ENCODE results near the gene C20orf204.

Gene C20orf204

GRCh38 chr20:64035933-64036345 lies at the start of gene C20orf204:
C20orf204 (plus strand) TSS chr20:64036182; CDS start chr20:64036324, 142 bp downstream.
- H2AFZ ChIP-seq (ENCODE audit: low read depth, low read length) = no peak within 1 kb of the TSS
- ATAC-seq (ENCODE audit: insufficient read depth, low read depth) (no peak), DNase-seq (no peak)
- H3K79me2 ChIP-seq (ENCODE audit: insufficient read depth, low read length) = no peaks in the 10 kb centered on the region
- TF ChIP-seq, protein P1, sequence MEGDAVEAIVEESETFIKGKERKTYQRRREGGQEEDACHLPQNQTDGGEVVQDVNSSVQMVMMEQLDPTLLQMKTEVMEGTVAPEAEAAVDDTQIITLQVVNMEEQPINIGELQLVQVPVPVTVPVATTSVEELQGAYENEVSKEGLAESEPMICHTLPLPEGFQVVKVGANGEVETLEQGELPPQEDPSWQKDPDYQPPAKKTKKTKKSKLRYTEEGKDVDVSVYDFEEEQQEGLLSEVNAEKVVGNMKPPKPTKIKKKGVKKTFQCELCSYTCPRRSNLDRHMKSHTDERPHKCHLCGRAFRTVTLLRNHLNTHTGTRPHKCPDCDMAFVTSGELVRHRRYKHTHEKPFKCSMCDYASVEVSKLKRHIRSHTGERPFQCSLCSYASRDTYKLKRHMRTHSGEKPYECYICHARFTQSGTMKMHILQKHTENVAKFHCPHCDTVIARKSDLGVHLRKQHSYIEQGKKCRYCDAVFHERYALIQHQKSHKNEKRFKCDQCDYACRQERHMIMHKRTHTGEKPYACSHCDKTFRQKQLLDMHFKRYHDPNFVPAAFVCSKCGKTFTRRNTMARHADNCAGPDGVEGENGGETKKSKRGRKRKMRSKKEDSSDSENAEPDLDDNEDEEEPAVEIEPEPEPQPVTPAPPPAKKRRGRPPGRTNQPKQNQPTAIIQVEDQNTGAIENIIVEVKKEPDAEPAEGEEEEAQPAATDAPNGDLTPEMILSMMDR (IDR thresholded peaks at IDR 0.05; ENCODE audit: borderline replicate concordance, extremely low read depth, low read length, poor library complexity, severe bottlenecking) = no peak
- no peak for TF ChIP-seq EZH2 (IDR thresholded peaks at IDR 0.05; ENCODE audit: borderline replicate concordance, low read depth, low read length, severe bottlenecking)
- H3K36me3 ChIP-seq (ENCODE audit: insufficient read depth, low read length) = peaks cover 37% of the 10 kb centered on the region
- H3K27me3 ChIP-seq (ENCODE audit: insufficient read depth, low read length, poor library complexity) = peaks cover 26% of the 10 kb centered on the region
- H3K9me3 ChIP-seq (ENCODE audit: insufficient read depth, low read length, severe bottlenecking) = no peaks in the 10 kb centered on the region
- no peak within 1 kb of the TSS for H3K4me2 ChIP-seq (ENCODE audit: insufficient read depth, low read length)
- peaks cover 22% of the 10 kb centered on the region for H3K4me1 ChIP-seq (ENCODE audit: insufficient read depth, low read length)
- no peak within 1 kb of the TSS for H3K9ac ChIP-seq (ENCODE audit: low read depth, low read length)
- no peak within 1 kb of the TSS for H3K27ac ChIP-seq (ENCODE audit: low read length)
- peaks cover 13% of the 10 kb centered on the region; the same call in 1 of the 2 replicates for H4K20me1 ChIP-seq (ENCODE audit: insufficient read depth, low read length)
- H3K4me3 ChIP-seq (ENCODE audit: low read depth in 1 of 2, low read length in 2 of 2) = no peak within 1 kb of the TSS

- no peak for TF ChIP-seq EZH2 (IDR thresholded peaks at IDR 0.05; ENCODE audit: borderline replicate concordance, low read depth, low read length, severe bottlenecking)
- TF ChIP-seq, protein P1 (IDR thresholded peaks at IDR 0.05; ENCODE audit: borderline replicate concordance, extremely low read depth, low read length, poor library complexity, severe bottlenecking) = no peak
Observed at GRCh38 chr20:64000906-64001305, 35.1 kb upstream of the C20orf204 start.

DNA sequence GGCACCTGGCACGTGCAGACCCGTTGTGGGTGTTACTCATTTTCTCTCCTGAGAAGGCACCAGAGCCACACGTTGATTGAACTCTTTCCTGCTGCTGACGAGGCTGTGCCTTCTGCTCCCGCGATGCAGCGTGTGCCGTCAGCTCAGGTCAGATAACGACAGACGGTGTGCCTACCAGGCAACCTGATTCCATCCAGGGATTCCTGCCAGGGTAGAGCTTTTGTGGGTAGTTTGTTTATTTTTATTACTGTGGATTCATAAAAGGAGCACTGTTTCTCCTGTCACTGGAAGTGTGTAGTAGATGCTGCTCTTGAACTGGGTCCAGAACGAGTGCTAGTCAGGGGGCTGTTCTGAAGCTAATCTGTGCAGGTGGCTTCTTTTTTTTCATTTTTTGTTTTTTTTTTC lies 34.4 kb upstream of the C20orf204 start:
- no peak for TF ChIP-seq EZH2 (IDR thresholded peaks at IDR 0.05; ENCODE audit: borderline replicate concordance, low read depth, low read length, severe bottlenecking)
- TF ChIP-seq, protein P1 (IDR thresholded peaks at IDR 0.05; ENCODE audit: borderline replicate concordance, extremely low read depth, low read length, poor library complexity, severe bottlenecking) = no peak
- Histone ChIP-seq H3K4me1 (ENCODE audit: insufficient read depth, low read length) (no peaks in the 10 kb centered on the region), H2AFZ (ENCODE audit: low read depth, low read length) (no peak overlapping the region), H4K20me1 (ENCODE audit: insufficient read depth, low read length) (peaks cover 34% of the 10 kb centered on the region), H3K27ac (ENCODE audit: low read length) (no peak overlapping the region), H3K4me3 (ENCODE audit: low read depth in 1 of 2, low read length in 2 of 2) (no peak overlapping the region), H3K27me3 (ENCODE audit: insufficient read depth, low read length, poor library complexity) (no peaks in the 10 kb centered on the region), H3K9ac (ENCODE audit: low read depth, low read length) (no peak overlapping the region), H3K36me3 (ENCODE audit: insufficient read depth, low read length) (peaks cover 83% of the 10 kb centered on the region), H3K79me2 (ENCODE audit: insufficient read depth, low read length) (peaks cover 23% of the 10 kb centered on the region), H3K4me2 (ENCODE audit: insufficient read depth, low read length) (no peak overlapping the region), H3K9me3 (ENCODE audit: insufficient read depth, low read length, severe bottlenecking) (no peaks in the 10 kb centered on the region)
- DNase-seq (no peak), ATAC-seq (ENCODE audit: insufficient read depth, low read depth) (no peak)

More at GRCh38 chr20:64000906-64001305, 35.1 kb upstream of the C20orf204 start:
- peaks cover 21% of the 10 kb centered on the region for H3K79me2 ChIP-seq (ENCODE audit: insufficient read depth, low read length)
- no peaks in the 10 kb centered on the region for H3K4me1 ChIP-seq (ENCODE audit: insufficient read depth, low read length)
- H3K4me2 ChIP-seq (ENCODE audit: insufficient read depth, low read length) = no peak overlapping the region
- H4K20me1 ChIP-seq (ENCODE audit: insufficient read depth, low read length) = peaks cover 30% of the 10 kb centered on the region
- no peak for ATAC-seq (ENCODE audit: insufficient read depth, low read depth)
- H3K4me3 ChIP-seq (ENCODE audit: low read depth in 1 of 2, low read length in 2 of 2) = no peak overlapping the region
- H3K36me3 ChIP-seq (ENCODE audit: insufficient read depth, low read length) = peaks cover 85% of the 10 kb centered on the region
- H2AFZ ChIP-seq (ENCODE audit: low read depth, low read length) = no peak overlapping the region
- H3K27me3 ChIP-seq (ENCODE audit: insufficient read depth, low read length, poor library complexity) = no peaks in the 10 kb centered on the region
- DNase-seq = no peak
- H3K9me3 ChIP-seq (ENCODE audit: insufficient read depth, low read length, severe bottlenecking) = no peaks in the 10 kb centered on the region
- no peak overlapping the region for H3K27ac ChIP-seq (ENCODE audit: low read length)
- H3K9ac ChIP-seq (ENCODE audit: low read depth, low read length) = no peak overlapping the region
